Heart left ventricle (tissue), 13 donors: ENCODE data around the gene TNFRSF4.

ENCODE experiments used
- CTCF ChIP-seq, 12 donors: fragments of 200-600 bp; sonication (generic) in 4 of 12; IDR thresholded peaks; one replicate each; pipeline versions ENCODE4 v1.5.0 to v1.8.0; 2018 to 2022; ENCODE audit warnings: antibody characterized with exemption in 12 of 12, mild to moderate bottlenecking in 5 of 12
- POLR2A ChIP-seq, 2 donors: fragments of 450-650 bp; IDR thresholded peaks; one replicate each; pipeline ENCODE4 v1.6.1; 2017; ENCODE audit warnings: antibody characterized with exemption in 2 of 2, mild to moderate bottlenecking in 2 of 2, moderate library complexity in 2 of 2
- donor health status: ischemic (EF 13 %, LVEDD 7.1; RV severe dilation, severe dysfunction).
- donor health status: DM: no; HTN: yes; CAD: no.
- donor health status: DM: no; HTN: no; CAD: no.
- donor health status: ischemic (EF 25% LVEDD 6.9; RV normal size, moderate dysfunction).
- donor health status: ischemic (EF 25% LVEDD 5.7; RV mildly dilated, moderate dysfunction).
- donor health status: ischemic (EF 35%, LVEDD 5.7; RV mildly dilated, moderate dysfunction).
- donor health status: nonischemic (EF 11% LVEDD 7.7; RV severe dilation, severe dysfunction).
- donor health status: DM: yes; HTN: yes; CAD: no.
- donor health status: PGD.
- donor health status: ischemic (EF 29% LVEDD 5.4; RV normal size, mild dysfunction).
- donor health status: nonischemic (EF 23%, LVEDD 6.1; RV moderate dilation, normal function).

- TF ChIP-seq CTCF (IDR thresholded peaks at IDR 0.05) (no peak), POLR2A (IDR thresholded peaks at IDR 0.05) (no peak)
Observed at GRCh38 chr1:1255078-1255477, 41.1 kb upstream of the TNFRSF4 start.
